Fibroblast of pulmonary artery (primary cell): Measurements from ENCODE around the gene SIPA1.

ENCODE experiments used
- DNase-seq: peaks from one replicate; pipeline ENCODE4 v3.0.0-alpha.2; 2010; ENCODE audit warnings: low read depth
- H3K4me3 ChIP-seq: replicated peaks from 2 replicates; pipeline ENCODE4 v1.5.1; 2011; ENCODE audit warnings: low read depth, mild to moderate bottlenecking, control low read depth, low read length, moderate library complexity
- TF ChIP-seq, protein P1 (sequence below): IDR thresholded peaks from 2 replicates; pipeline ENCODE4 v1.5.1; 2011; ENCODE audit warnings: mild to moderate bottlenecking, control low read depth, low read length, inconsistent platforms; ENCODE audit errors: missing control alignments

Gene SIPA1

DNA sequence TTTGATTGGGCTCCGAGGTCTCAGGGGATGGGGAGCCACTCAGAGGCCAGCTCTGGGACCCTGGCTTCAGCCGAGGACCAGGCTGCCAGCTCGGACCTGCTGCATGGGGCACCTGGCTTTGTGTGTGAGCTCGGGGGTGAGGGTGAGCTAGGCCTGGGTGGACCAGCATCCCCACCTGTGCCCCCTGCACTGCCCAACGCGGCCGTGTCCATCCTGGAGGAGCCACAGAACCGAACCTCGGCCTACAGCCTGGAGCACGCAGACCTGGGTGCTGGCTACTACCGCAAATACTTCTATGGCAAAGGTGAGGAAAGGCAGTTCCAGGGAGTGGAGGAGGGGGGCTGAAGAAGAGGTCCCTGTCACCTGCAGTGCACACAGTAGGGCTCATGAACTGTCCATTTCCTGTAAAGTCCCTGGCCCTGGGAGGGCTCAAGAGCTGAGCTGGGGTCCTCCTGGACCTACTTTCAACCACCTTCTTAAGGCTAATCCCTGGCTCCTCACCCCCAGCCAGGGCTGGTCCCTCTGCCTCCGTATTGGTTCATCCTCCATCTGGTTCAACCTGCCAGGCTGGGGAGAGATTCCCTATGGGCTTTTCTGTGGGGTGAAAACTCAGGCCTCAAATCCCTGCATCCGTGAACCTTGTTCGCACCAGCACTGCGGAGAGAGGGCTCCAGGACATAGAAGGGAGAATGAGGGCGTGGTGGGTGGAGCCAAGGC is 3.6 kb downstream of the SIPA1 start:
- DNase-seq = no peak
- H3K4me3 ChIP-seq = no peak overlapping the region

DNA sequence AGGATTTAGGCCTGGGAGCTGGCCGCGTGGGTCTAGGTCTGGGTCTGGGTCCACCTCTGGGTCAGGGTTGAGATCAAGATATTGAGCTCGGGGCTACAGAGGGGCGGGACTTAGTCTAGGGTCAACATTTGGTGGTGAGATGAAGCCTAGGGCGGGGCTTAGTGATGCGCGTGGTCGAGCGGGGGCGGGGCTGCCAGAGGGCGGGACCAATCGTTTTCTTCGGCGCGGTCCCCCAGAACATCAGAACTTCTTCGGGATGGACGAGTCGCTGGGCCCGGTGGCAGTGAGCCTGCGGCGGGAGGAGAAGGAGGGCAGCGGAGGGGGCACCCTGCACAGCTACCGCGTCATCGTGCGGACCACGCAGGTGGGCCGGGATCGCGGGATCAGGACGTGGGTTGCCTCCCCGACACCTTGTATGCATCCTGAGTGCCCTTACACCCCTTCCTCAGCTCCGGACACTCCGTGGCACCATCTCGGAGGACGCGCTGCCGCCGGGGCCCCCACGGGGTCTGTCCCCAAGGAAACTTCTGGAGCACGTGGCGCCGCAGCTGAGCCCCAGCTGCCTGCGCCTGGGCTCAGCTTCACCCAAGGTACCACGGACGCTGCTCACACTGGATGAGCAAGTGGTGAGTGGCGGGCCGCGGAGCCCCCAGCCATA is 4.2 kb downstream of the SIPA1 start:
- no peak overlapping the region for H3K4me3 ChIP-seq
- DNase-seq = no peak
- TF ChIP-seq, protein P1, sequence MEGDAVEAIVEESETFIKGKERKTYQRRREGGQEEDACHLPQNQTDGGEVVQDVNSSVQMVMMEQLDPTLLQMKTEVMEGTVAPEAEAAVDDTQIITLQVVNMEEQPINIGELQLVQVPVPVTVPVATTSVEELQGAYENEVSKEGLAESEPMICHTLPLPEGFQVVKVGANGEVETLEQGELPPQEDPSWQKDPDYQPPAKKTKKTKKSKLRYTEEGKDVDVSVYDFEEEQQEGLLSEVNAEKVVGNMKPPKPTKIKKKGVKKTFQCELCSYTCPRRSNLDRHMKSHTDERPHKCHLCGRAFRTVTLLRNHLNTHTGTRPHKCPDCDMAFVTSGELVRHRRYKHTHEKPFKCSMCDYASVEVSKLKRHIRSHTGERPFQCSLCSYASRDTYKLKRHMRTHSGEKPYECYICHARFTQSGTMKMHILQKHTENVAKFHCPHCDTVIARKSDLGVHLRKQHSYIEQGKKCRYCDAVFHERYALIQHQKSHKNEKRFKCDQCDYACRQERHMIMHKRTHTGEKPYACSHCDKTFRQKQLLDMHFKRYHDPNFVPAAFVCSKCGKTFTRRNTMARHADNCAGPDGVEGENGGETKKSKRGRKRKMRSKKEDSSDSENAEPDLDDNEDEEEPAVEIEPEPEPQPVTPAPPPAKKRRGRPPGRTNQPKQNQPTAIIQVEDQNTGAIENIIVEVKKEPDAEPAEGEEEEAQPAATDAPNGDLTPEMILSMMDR = no peak

More for the DNA sequence above, 3.6 kb downstream of the SIPA1 start:
- TF ChIP-seq, protein P1 = no peak

DNA sequence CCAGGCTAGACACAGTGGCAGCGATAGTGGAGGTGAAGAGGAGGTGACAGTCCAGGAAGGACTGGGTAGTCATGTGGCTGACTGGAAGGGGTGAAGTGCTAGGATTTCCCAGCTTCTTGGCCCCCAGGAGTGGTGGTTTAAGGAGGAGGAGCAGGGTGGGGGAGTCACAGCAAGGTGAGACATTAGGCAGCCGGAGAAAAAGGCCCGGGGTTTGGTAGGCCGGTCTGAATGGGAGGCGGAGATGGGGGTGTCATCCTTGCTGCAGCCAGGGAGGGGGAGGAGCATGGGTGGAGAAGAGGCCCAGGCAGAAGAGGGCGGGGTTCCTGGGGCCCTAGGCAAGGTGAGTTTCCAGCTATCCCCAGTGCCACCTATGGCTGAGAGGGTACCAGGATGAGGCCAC is 6.1 kb downstream of the SIPA1 start:
- no peak overlapping the region for H3K4me3 ChIP-seq
- TF ChIP-seq, protein P1 = no peak
- no peak for DNase-seq

DNA sequence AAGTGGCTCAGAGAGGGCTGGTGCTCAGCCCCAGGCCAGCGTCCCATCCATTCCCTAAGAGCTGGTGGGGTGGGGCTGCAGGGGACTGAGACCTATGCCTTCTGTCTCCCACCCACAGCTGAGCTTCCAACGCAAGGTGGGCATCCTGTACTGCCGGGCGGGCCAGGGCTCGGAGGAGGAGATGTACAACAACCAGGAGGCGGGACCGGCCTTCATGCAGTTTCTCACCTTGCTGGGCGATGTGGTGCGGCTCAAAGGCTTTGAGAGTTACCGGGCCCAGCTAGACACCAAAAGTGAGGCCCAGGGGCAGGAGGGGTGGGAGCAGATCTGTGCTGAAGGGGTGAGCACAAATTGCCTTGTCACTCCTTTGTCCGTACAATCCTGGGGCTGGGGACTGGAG is 6.9 kb downstream of the SIPA1 start:
- TF ChIP-seq, protein P1 = no peak
- no peak for DNase-seq
- no peak overlapping the region for H3K4me3 ChIP-seq

DNA sequence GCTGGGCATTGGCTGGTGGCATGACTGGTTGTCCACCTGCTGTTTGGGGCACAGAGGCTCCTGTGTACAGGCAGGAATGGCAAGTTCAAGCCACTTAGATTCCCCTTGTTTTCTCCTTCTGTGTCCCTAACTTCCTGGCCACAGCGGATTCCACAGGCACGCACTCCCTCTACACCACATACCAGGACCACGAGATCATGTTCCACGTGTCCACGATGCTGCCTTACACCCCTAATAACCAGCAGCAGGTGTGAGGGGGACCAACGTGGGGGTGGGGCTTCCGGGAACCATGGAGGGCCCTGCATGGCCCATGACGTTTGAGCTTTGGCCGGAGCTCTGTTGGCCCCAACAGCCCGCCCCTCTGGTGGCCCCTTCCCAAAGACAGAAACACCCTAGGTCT is 7.8 kb downstream of the SIPA1 start:
- no peak overlapping the region for H3K4me3 ChIP-seq
- TF ChIP-seq, protein P1 = no peak
- DNase-seq = peak; percentile 29

DNA sequence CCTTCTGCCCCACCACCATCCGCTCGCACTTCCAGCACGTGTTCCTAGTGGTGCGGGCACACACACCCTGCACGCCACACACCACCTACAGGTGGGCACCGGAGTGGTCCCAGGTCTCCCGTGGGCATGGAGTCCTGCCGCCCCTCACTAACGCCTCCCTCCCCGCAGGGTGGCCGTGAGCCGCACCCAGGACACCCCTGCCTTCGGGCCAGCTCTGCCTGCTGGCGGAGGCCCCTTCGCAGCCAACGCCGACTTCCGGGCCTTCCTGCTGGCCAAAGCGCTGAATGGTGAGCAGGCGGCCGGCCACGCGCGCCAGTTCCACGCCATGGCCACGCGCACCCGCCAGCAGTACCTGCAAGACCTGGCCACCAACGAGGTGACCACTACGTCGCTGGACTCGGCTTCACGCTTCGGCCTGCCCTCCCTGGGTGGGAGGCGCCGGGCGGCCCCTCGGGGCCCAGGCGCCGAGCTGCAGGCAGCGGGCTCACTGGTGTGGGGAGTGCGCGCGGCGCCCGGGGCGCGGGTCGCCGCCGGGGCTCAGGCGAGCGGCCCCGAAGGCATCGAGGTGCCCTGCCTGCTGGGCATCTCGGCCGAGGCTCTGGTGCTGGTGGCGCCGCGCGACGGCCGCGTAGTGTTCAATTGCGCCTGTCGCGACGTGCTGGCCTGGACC is 8.5 kb downstream of the SIPA1 start:
- no peak for DNase-seq
- H3K4me3 ChIP-seq = no peak overlapping the region
- TF ChIP-seq, protein P1 = no peak
